ENCODE measurements around the gene ATG10.
"Not testable (repeated sequence)": the region's sequence is repeated elsewhere in the genome, so short reads cannot be mapped to it uniquely, and the experiment has no call there.

ATG10 gene

GRCh38 chr5:81983148-81983547 is 11.3 kb downstream of the ATG10 start:
- not testable (repeated sequence) for DNase-seq

GRCh38 chr5:81983563-81983962 is 11.7 kb downstream of the ATG10 start:
- not testable (repeated sequence) for DNase-seq

GRCh38 chr5:81986126-81986525 is 14.3 kb downstream of the ATG10 start:
- no peak for DNase-seq

- no peak for DNase-seq
These were observed 17.4 kb downstream of the ATG10 start for GRCh38 chr5:81989204-81989603.

- no peak for DNase-seq
These were observed 22.9 kb downstream of the ATG10 start for GRCh38 chr5:81994679-81995078.

GRCh38 chr5:81995407-81995806 is 23.6 kb downstream of the ATG10 start:
- no peak for DNase-seq

GRCh38 chr5:82004511-82004910 is 32.7 kb downstream of the ATG10 start:
- no peak for DNase-seq

- DNase-seq, result not testable (repeated sequence)
These were observed 38.0 kb downstream of the ATG10 start for GRCh38 chr5:82009869-82010268.

GRCh38 chr5:82010696-82011095 is 38.9 kb downstream of the ATG10 start:
- no peak for DNase-seq

DNA sequence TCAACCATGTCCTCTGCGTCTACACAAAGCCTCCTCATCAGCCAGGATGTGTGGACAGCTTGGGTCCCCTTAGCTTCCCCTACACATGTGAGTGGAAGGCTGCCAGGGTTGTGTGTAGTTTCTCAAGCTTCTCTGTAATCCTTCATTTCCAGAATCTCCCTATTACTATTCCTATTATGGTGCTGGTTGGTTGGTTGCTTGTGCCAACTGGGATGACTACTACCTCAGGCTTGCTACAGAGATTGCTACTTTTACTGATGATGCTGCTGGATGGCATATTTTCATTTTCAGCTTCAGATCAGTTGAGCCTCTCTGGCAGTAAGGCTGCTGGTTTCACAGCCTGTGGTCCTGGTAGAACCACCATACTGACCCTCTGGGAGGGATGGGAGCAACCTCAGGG is 39.9 kb downstream of the ATG10 start:
- no peak for DNase-seq

DNA sequence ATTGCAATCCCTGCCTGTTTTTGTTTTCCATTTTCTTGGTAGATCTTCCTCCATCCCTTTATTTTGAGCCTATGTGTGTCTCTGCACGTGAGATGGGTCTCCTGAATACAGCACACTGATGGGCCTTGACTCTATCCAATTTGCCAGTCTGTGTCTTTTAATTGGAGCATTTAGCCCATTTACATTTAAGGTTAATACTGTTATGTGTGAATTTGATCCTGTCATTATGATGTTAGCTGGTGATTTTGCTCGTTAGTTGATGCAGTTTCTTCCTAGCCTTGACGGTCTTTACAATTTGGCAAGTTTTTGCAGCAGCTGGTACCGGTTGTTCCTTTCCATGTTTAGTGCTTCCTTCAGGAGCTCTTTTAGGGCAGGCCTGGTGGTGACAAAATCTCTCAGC is 42.8 kb downstream of the ATG10 start:
- not testable (repeated sequence) for DNase-seq

DNA sequence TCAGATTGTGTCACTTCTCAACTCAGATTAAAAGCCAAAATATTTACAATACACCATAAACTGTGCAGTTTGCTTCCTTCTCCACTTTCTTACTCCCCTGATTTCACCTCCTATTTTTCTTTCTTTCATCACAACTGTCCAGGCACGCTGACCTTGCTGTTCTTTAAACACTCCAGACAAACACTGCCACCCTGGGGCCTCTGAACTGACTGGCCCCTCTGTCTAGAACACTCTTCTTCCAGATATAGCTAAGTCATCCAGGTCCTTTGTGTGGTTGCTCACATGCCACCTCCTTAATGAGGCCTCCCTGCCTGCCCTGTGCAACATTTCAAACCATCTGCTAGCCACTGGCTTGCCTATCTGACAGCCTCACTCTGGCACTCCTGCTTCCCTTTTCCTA is 46.6 kb downstream of the ATG10 start:
- no peak for DNase-seq

DNA sequence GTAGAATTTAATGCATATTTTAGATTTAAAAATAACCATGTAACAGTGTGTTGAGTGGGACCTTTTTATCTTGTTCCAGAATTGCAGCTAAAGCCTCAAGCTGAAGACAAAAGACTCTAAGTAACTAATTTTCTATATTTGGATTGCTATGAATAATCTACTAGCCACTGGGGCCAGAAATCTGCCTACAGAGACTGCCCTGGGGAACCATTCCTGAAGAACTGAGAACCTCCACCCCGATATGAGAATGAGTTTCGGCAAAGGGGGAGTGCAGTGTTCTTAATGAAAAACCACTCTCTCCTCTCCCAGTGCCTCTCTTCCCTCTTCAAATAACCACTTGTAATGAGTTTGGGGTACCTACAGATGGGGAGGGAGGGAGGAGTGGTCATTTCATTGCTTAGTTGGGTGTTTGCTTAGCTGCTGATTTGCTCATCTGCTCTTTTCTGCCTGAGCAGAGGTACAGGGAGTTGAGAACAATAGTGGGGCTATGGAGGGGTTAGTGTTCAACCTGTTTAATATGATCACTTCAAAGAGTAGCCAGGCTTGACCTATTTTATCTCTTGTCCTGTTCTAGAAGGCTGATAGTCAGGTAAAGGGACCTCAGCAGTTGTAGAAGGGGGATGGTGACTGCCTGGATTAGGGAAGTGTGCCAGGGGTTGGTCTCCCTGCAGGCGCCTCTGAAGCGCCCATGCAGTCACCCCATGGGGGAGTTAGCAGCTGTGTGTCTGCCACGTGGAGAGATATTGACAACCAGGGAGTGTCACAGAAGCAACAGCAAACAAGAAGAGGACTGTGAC is 47.7 kb downstream of the ATG10 start:
- no peak for DNase-seq

GRCh38 chr5:82022499-82022898 is 50.7 kb downstream of the ATG10 start:
- DNase-seq, result no peak

DNA sequence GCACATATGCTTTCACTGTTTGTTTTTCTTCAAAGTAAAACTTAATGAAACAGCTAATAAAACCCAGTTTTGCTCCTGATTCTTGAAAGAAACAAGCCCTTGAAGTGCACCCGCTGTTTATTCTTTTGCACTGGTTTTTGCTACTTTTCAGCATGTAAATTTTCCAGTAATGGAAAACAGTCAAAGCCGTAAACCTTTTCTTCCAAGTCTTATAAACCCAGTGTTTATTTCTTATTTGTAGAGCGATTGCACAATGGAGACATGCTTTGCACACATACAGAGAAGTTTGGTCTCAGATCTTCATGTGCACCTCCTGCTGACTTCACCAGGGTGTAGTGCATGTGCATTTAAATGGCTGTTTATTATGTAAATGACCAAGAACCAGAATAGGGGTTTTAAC is 51.8 kb downstream of the ATG10 start:
- DNase-seq, result no peak

DNA sequence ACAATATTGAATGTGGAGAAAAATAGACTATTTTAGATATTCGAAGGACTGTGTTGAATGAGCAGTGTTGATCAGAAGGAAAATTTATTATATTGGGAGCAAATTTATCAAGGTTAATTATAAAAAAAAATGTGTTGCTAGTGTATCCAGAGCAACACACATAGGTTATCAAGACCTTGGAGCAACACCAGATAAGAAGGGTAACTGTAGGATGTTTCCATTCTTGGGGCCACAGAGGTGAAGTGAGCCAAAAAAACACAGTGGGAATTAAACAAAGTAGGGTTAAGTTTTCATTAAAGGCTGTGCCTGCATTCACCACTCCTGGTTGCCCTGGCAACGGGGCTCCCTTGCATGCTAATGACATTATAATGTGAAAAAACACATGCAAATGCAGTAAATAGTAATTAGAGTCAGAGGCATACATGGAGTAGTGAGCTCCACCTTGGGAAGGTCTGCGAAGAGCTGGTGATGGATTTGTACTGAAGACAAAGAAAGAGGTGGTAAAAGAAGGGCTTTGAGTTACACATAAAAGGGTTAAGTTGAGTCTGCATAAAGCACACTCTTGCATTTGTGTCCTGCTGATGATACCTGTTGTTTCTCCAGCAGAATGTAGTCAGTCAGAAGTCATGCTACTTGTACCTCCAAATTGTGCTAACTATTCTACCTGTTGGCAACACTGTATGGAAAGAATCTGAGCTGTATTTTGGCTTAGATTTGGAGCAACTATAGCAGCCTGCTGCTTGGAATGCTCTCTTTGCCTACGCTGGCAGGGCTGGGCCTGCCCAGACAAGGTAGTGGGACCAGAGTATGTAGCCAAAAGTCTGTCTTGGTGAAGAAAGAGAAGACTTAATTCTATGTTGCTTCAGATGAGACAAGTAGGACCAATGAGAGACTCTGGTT is 59.6 kb downstream of the ATG10 start:
- DNase-seq, result no peak

- not testable (repeated sequence) for DNase-seq
These were observed 71.1 kb downstream of the ATG10 start for GRCh38 chr5:82042894-82043293.

DNA sequence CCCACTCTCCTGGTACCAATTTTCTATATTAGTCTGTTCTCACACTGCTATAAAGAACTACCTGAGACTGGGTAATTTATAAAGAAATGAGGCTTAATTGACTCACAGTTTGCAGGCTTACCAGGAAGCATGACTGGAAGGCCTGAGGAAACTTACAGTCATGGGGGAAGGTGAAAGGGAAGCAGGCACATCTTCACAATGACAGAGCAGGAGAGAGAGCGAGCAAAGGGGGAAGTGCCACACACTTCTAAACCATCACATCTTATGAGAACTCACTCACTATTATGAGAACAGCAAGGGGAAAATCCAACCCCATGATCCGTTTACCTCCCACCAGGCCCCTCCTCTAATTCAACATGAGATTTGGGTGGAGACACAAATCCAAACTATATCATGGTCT is 72.2 kb downstream of the ATG10 start:
- no peak for DNase-seq

DNA sequence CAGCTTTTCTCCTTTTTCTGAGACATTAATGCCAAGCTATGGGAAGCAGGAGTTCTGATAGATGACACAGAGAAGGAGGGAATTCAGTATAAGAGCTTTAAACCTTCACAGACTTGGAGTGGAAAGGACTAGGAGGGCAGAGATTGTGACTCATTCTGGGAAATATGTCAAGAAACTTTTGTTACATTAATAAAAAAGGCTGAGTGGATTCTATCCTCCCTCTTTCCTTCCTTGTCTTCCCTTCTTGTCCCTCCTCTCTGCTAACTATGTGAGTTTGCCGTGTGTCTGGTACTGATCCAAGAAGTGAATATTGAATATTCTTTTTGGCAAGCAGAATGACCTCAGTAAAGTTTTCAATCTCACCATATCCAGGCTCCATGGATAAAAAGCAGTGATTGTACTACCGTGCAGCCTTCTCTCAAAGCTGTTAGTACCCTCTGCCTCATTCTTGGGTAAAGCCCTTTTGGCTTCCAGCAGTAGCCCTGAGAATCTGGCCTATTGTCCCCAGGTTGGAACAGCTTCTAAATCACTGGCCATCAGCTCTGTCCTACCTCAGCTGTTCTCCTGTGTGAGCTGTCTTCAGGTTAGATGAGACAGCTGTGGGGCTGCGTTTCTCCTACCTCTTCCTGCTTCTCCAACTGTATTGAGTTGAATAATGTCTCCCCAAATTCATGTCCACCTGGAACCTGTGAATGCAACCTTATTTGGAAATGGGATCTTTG is 73.9 kb downstream of the ATG10 start:
- DNase-seq, result no peak

- DNase-seq, result no peak
These were observed 74.4 kb downstream of the ATG10 start for GRCh38 chr5:82046276-82046647.

GRCh38 chr5:82050955-82051354 is 79.1 kb downstream of the ATG10 start:
- no peak for DNase-seq

DNA sequence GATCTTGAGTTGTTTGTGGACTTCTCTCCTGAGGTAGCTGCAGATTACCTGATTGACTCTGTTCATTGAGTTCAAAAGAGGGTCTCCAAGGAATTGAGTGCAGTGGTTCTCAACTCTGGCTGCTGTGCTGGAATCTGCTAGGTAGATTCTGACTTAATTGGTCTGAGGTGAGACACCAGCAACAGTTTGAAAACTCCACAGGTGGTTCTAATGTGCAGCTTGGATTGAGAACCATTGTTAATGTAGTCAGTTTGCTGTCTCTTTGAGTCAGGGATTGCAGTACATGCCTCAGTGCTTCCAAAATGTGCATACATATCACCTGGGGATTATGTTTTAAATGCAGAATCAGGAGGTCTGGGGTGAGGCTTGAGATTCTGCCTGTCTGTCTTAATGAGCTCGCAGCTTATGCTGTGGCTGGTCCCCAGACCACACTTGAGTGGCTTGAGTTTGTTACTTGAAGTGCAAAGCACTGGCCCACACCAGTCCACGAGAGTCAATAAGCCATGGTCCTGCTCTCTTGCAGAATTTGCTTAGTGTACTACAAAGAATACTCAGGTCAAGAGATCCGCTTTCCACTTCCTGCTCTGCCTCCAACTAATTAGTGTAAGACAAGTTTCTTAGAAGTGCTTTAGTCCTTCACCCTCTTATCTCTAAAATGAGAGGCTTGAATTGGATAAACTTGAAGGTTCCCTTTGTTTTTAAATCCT is 82.3 kb downstream of the ATG10 start:
- DNase-seq, result no peak

DNA sequence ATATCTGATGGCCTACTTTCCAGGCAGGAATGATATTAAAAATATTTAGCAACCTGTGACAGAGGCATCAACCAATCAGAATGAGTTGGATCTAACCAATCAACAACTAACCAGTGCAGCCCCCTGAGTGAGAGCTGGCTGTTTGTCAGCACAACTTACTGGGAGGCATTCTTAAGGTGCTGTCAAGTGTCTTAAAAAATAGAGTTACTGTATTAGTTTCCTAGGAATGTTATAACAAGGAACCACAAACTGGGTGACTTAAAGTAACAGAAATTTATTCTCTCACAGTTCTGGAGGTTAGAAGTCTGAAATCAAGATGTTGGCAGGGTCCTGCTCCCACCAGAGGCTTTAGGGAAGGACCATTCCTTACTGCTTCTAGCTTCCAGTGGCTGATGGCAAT is 85.2 kb downstream of the ATG10 start:
- DNase-seq, result no peak
